Peyer's patch (tissue), 4 donors: ENCODE results near the gene MYDGF.

Experiments
- CTCF ChIP-seq, 6 experiments: fragments of 450-650 bp in 4 of 6; fragments of 200-600 bp in 2 of 6; sonication (generic) in 1 of 6; IDR thresholded peaks; one replicate each; pipeline ENCODE4 v1.5.1; 2017 to 2019; ENCODE audit warnings: antibody characterized with exemption in 6 of 6, mild to moderate bottlenecking in 3 of 6, moderate library complexity in 1 of 6
- POLR2A ChIP-seq, 2 donors: fragments of 450-650 bp; IDR thresholded peaks; one replicate each; pipeline ENCODE4 v1.5.1; 2017; ENCODE audit warnings: antibody characterized with exemption in 2 of 2, mild to moderate bottlenecking in 2 of 2, moderate library complexity in 2 of 2

GRCh38 chr19:4618019-4618418, 52.1 kb downstream of the MYDGF start:
- TF ChIP-seq CTCF (IDR thresholded peaks at IDR 0.05) (no peak), POLR2A (IDR thresholded peaks at IDR 0.05) (no peak)
